AG20443 (cell line): ENCODE measurements around the gene OR4S1.
"Not testable (repeated sequence)": the region's sequence is repeated elsewhere in the genome, so short reads cannot be mapped to it uniquely, and the experiment has no call there.

Source experiments
- DNase-seq: peaks from one replicate; pipeline ENCODE4 v3.0.0; 2012; ENCODE audit warnings: low spot score, mixed read lengths

The OR4S1 gene, protein sequence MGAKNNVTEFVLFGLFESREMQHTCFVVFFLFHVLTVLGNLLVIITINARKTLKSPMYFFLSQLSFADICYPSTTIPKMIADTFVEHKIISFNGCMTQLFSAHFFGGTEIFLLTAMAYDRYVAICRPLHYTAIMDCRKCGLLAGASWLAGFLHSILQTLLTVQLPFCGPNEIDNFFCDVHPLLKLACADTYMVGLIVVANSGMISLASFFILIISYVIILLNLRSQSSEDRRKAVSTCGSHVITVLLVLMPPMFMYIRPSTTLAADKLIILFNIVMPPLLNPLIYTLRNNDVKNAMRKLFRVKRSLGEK

DNA sequence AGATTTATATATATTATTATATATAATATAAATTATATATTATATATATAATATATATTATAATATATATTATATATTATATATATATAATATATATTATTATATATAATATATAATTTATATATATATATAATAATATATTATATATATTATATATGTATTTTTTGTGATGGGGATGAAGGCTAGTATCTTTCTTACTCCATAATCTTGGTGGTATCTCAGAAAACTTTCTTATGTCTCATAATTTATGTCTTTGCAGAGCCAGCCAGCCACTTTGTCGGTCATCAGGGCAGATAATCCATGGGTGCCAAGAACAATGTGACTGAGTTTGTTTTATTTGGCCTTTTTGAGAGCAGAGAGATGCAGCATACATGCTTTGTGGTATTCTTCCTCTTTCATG is at the start of gene OR4S1:
Gene OR4S1, plus strand, starts transcription at position 301 of the 400 bp plus-strand sequence. Its CDS starts 0 bp downstream, at position 301.
- DNase-seq: no peak

DNA sequence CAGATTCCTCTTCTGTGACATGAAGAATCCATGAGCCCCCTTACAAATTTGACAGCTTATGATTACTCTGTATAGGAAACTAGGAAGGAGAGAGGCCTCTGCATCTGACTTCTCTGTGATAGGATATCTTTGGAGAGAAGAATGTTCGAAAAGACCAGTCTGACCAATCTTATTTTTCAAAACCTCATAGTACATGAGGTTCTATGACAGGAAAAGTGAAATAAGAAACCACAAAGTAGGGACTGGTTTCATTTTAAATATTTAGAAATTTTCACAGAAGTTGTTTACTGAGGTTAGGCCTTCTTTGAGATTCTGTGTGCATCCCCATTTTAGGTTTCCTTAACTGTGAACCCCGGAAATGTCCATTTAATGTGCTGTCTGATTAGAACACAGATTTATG is 44.4 kb upstream of the OR4S1 start:
- DNase-seq: no peak

DNA sequence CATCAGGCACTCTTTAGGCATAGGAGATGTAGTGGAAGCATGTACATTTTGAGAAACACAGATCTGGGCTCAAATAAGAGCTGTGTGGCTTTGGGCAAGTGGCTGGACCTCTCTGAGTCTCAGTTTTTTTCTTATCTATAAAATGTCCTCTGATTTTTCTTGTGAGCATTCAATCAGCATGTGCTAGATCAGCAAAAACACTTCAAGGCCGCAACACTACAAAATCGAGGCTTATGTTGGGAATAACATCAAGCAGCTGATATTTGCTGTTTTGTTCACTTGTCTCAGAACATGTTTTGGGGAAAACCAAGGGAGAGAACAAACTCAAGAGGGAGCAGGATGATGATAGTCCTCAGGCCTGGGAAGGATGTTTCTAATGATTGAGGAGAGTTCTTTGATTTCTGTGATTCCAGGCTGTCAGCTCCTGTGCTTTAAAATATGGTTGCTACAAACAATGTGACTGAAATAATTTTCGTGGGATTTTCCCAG is 42.6 kb upstream of the OR4S1 start, which contains the start of gene OR4X1:
Gene OR4X1, plus strand, starts transcription at position 439 of the 489 bp plus-strand sequence. Its CDS starts 0 bp downstream, at position 439.
- DNase-seq: no peak

DNA sequence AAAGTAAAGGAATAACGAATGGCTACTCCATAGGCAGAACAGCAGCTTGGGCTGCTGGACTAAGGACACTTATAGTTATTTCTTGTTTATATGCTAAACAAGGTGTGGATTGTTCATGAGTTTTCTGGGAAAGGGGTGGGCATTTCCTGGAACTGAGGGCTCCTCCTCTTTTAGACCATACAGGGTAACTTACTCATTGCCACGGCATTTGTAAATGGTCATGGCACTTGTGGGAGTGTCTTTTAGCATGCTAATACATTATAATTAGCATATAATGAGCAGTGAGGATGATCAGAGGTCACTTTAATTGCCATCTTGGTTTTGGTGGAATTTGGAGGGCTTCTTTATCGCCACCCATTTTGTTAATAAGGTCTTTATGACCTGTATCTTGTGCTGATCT is 35.4 kb upstream of the OR4S1 start:
- DNase-seq: no peak

DNA sequence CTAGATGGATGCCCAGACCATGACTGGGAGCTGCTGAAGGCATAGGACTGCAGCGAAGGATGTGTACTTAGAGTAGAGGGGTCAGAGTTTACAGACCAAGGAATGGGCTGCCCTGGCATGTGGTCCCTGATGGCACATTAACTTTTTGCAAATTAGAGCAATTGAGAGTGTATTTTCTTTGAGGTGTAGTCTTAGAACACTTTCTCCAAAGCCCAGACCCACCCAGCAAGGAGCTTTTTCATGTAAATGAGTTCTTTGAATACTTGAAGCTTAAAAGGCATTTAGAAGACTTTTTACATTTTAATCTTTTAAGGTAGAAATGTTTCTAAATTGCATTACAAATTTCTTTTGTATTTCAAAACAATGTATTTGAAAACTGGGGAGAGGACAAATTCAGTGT is 33.4 kb upstream of the OR4S1 start:
- DNase-seq: no peak

DNA sequence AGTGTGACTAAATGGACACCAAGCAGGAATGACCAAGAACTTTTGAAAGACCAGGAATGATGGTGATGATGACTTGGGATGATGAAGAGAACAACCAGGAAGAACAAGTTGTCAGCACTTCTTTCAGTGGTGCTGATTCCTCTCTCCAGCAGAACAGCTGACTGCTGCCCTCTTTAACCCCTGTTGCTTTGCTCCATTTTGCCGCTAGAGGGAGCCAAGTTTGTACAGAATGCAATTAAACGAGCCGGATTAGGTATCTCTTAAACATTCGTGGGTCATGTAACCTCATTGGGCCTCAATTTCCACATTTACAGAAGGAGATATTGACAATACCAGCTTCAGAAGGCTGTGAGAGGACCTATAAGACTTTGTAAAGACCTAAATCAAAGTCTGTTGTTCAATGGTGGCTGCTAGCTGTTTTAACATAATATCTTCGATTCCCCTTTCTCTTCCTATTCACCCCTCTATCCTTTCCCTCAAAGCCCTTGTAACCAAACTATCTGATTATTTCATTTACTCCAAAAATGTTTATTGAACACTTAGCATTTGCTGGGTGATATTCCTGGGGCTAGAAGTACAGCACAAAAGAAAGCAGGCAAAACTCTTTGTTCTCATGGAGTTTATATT is 1.9 kb downstream of the OR4S1 start:
- peak; percentile 72 for DNase-seq

DNA sequence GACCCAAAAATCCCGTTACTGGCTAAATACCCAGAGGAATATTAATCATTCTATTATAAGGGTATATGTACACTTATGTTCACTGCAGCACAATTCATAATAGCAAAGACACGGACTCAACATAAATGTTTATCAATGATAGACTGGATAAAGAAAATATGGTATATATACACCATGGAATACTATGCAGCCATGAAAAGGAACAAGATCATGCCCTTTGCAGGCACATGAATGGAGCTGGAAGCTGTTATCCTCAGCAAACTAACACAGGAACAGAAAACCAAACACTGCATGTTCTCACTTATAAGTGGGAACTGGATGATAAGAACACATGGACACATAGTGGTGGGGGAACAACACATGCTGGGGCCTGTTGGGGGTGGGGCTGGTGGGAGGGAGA is 7.6 kb downstream of the OR4S1 start:
- not testable (repeated sequence) for DNase-seq

DNA sequence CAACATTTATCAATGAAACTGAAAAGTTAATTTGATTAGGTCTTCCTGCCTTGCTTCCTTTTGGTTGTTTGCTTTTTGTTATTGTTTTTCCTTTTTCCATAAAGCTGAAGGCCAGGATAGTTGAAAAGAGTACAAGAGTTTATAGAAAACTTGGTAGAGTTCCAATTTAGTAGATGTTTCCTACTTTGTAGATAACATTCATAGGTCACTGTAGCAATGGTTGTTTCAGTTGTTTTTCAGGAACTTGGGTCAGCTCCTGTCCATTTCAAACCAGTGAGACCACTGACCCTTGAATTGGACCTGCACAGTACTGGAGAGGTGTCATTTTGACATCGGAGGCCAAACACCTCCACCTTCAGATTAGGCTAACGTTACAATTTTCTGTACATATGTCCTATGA is 13.8 kb downstream of the OR4S1 start:
- not testable (repeated sequence) for DNase-seq

DNA sequence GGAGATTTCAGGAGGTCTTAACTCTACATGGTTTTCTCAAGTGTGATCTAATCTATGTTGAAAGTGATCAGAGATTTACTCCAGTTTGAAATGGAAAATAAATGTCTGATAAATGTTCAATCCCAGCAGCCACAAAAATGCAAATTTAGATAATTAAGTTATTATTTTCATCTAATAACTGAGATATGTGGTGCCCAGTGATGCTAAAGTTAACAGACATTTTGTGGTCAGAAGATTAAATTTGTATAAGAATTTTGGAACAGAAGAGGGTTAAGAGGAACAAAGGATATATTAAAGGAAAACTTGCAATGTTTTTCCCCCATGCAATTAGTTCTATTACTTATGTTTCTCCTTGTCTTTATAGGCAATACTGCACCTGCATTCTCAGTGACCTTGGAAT is 18.6 kb downstream of the OR4S1 start, which contains the start of gene OR4C3:
Gene OR4C3, plus strand, starts transcription at position 301 of the 400 bp plus-strand sequence. CDS start 102 bp downstream, outside the sequence.
- not testable (repeated sequence) for DNase-seq

DNA sequence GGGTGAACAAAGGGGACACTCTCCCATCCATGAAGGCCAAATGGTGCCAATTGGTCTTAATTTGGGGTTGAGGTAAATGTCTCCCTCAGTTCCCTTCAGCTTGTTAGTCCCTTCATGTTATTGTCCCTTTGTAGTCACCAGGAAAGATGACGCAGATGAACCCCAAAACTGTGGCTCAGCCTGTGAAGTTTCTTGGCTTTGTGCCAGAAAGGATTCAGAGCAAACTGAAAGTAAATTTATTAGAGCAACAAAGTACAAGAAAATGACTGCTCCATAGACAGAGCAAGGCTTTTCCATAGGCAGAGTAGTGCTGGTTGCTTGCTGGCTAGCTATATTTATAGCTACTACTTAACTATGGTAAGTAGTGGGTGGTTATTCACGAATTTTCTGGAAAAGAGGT is 35.4 kb downstream of the OR4S1 start:
- DNase-seq: no peak

DNA sequence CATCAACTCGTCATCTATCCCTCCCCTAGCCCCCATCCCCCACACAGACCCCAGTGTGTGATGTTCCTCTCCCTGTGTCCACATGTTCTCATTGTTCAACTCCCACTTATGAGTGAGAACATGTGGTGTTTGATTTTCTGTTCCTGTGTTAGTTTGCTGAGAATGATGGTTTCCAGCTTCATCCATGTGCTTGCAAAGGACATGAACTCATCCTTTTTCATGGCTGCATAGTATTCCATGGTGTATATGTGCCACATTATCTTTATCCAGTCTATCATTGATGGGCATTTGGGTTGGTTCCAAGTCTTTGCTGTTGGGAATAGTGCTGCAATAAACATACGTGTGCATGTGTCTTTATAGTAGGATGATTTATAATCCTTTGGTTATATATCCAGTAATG is 36.5 kb downstream of the OR4S1 start:
- DNase-seq: not testable (repeated sequence)

DNA sequence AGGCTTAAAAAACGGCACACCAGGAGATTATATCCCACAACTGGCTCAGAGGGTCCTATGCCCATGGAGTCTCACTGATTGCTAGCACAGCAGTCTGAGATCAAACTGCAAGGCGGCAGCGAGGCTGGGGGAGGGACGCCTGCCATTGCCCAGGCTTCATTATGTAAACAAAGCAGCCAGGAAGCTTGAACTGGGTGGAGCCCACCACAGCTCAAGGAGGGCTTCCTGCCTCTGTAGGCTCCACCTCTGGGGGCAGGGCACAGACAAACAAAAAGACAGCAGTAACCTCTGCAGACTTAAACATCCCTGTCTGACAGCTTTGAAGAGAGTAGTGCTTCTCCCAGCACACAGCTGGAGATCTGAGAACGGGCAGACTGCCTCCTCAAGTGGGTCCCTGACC is 40.3 kb downstream of the OR4S1 start:
- not testable (repeated sequence) for DNase-seq

DNA sequence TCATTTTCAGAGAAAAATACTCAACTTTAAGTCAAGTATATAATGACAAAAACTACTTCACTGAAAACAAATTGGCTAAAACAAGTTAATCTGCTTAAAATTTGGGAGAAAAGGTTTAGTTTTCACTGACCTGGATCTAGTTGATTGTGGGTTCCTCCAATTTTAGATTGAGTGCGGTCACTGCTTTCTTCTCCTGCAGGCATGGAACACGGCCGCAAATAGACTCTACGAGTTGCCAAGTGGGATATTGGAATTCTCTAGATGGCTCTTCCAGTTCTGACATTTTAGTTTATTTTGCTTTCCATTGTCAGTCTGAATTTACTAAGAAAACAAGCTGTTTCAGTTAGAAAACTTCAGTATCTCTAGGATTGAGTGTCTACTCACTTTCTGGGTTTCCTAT is 48.0 kb downstream of the OR4S1 start:
- DNase-seq: no peak

DNA sequence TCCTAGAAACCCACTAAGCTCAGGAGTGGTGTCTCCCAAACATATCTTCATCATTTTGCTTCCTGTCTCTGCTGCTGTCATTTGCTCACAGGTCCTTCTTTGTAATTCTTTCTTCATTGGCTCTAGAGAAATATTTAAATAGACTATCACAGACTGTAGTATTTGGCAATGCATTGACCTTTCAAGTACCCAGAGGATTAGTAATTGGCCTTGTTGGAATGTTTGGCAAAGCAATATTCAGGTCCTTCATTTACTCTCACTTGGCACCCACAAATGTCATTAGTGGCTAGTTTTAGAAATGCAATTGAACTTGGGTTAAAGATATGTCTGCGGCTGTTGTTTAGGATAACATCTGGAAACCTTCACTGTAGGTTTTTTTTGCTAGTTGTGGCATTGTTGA is 48.7 kb downstream of the OR4S1 start:
- no peak for DNase-seq
